Tibial artery (tissue), 4 donors: ENCODE data around the gene KRTAP5-4.

ENCODE experiments used
- DNase-seq, 2 donors: peaks; one replicate each; pipeline ENCODE4 v3.0.0-alpha.2; 2019
- H3K27ac ChIP-seq, 2 donors: fragments of 200-600 bp; sonication (generic) in 1 of 2; 1 replicate in 1 of 2; 2 replicates in 1 of 2; pipeline ENCODE4 v1.5.1; 2018 to 2019; ENCODE audit warnings: mild to moderate bottlenecking in 1 of 2
- H3K27me3 ChIP-seq, 2 donors: fragments of 200-600 bp; sonication (generic) in 1 of 2; one replicate each; pipeline versions ENCODE4 v1.5.1 to v1.6.0; 2016 to 2019
- H3K36me3 ChIP-seq, 3 donors: fragments of 200-600 bp; sonication (generic) in 2 of 3; one replicate each; pipeline ENCODE4 v1.5.1; 2016 to 2019; ENCODE audit warnings: mild to moderate bottlenecking in 2 of 3
- H3K4me1 ChIP-seq, 4 donors: fragments of 200-600 bp; sonication (generic) in 2 of 4; 1 replicate in 3 of 4; 2 replicates in 1 of 4; pipeline ENCODE4 v1.5.1; 2016 to 2019
- H3K4me3 ChIP-seq, 2 donors: fragments of 200-600 bp; sonication (generic) in 1 of 2; 1 replicate in 1 of 2; 2 replicates in 1 of 2; pipeline ENCODE4 v1.5.1; 2018 to 2019; ENCODE audit warnings: mild to moderate bottlenecking in 2 of 2
- H3K9me3 ChIP-seq, 3 donors: fragments of 200-600 bp; sonication (generic) in 1 of 3; one replicate each; pipeline ENCODE4 v1.5.1; 2016 to 2019
- intact Hi-C: fragments of 100-400 bp; cut with DNase I; formaldehyde crosslinking; loops from one replicate; pipeline ENCODE4 v1.15.0; 2023; ENCODE audit warnings: low total_unique reads
- TF ChIP-seq, protein P1 (sequence below), 2 experiments: fragments of 200-600 bp in 1 of 2; fragments of 450-650 bp in 1 of 2; IDR thresholded peaks; one replicate each; pipeline ENCODE4 v1.5.1; 2017 to 2019; ENCODE audit warnings: antibody characterized with exemption in 2 of 2, mild to moderate bottlenecking in 1 of 2, moderate library complexity in 1 of 2

Gene KRTAP5-4

GRCh38 chr11:1629326-1630185 is 7.6 kb upstream of the KRTAP5-4 start, which contains the start of gene KRTAP5-5:
KRTAP5-5 (plus strand) TSS chr11:1629775; CDS start chr11:1629841, 66 bp downstream.
- H3K27me3 ChIP-seq: peaks cover 0 to 68% of the 10 kb centered on the region in 2 donors
- H3K36me3 ChIP-seq: no peaks in the 10 kb centered on the region
- TF ChIP-seq, protein P1, sequence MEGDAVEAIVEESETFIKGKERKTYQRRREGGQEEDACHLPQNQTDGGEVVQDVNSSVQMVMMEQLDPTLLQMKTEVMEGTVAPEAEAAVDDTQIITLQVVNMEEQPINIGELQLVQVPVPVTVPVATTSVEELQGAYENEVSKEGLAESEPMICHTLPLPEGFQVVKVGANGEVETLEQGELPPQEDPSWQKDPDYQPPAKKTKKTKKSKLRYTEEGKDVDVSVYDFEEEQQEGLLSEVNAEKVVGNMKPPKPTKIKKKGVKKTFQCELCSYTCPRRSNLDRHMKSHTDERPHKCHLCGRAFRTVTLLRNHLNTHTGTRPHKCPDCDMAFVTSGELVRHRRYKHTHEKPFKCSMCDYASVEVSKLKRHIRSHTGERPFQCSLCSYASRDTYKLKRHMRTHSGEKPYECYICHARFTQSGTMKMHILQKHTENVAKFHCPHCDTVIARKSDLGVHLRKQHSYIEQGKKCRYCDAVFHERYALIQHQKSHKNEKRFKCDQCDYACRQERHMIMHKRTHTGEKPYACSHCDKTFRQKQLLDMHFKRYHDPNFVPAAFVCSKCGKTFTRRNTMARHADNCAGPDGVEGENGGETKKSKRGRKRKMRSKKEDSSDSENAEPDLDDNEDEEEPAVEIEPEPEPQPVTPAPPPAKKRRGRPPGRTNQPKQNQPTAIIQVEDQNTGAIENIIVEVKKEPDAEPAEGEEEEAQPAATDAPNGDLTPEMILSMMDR (IDR thresholded peaks at IDR 0.05): no peak
- H3K4me1 ChIP-seq: no peaks in the 10 kb centered on the region
- intact Hi-C loops: loop anchor here (10.0 kb wide), 1 partner anchor 85 kb away; no protein-coding TSS in a partner anchor
- no peaks in the 10 kb centered on the region for H3K9me3 ChIP-seq
- no peak within 1 kb of the TSS for H3K4me3 ChIP-seq
- DNase-seq: no peak
- H3K27ac ChIP-seq: no peak within 1 kb of the TSS

DNA sequence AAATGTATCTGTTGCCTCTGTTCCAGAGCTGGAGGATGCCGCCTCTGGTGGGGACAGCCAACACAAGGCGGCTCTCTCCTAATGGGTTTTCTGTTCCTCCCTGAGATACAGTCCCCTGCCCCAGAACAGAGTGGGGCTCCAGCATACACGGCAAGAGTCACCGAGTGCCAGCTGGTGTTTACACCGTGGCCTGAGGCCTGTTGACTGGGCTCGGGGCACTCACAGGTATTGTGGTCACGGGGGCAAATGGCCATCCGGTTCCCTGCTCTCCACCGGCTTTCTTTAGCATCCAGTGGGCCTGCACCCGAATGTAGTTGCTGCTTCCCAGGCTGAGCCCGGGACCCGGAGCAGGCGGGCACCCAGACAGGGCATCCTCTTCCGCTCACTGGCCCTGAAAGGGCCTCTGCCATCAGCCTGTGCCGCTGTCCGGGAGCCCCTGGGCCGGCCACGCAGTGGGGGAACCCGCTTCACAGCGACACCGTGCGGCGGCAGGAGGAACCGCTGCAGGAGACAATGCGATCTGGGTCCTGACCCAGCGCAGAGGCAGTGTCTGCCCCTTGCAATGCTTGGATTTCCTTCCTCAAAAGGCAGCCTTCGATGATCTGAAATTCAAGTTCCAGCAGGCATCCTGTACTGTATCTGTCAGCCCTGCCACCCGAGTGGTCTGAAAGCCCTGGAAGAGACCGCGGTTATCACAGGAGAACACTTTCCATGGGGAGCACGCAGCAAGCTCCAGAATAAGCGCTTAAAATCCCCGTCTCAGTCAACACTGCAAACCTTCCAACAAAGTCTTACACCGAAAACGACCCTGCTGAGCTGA is 6.8 kb upstream of the KRTAP5-4 start:
- no peaks in the 10 kb centered on the region for H3K4me1 ChIP-seq
- H3K36me3 ChIP-seq: no peaks in the 10 kb centered on the region
- intact Hi-C loops: loop anchor here (10.0 kb wide), 1 partner anchor 84 kb away; no protein-coding TSS in a partner anchor
- no peak overlapping the region for H3K27ac ChIP-seq
- H3K27me3 ChIP-seq: peaks cover 0 to 61% of the 10 kb centered on the region in 2 donors
- DNase-seq: no peak
- no peaks in the 10 kb centered on the region for H3K9me3 ChIP-seq
- no peak overlapping the region for H3K4me3 ChIP-seq
- TF ChIP-seq, protein P1 (IDR thresholded peaks at IDR 0.05): peak; percentile 63 to 86

DNA sequence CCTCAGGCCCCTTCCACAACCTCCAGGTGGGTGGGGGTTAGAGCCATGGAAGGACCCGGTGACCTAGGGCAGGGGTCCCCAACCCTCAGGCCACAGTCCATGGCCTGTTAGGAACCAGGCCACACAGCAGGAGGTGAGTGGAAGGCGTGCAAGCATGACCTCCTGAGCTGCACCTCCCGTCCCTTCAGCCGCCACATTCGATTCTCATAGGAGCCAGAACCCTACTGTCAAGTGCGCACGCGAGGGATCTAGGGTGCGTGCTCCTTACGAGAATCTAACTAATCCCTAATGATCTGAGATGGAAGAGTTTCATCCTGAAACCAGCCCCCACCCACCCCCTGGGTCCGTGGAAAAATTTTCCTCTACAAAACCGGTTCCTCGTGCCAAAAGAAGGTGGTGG is 3.6 kb upstream of the KRTAP5-4 start:
- no peaks in the 10 kb centered on the region for H3K36me3 ChIP-seq
- no peak overlapping the region for H3K4me3 ChIP-seq
- TF ChIP-seq, protein P1 (IDR thresholded peaks at IDR 0.05): no peak
- DNase-seq: peak in 1 of 2 donors; percentile 34
- H3K9me3 ChIP-seq: no peaks in the 10 kb centered on the region
- intact Hi-C loops: loop anchor here (10.0 kb wide), 1 partner anchor 81 kb away; no protein-coding TSS in a partner anchor
- no peak overlapping the region for H3K27ac ChIP-seq
- peaks cover 0 to 42% of the 10 kb centered on the region in 2 donors for H3K27me3 ChIP-seq
- no peaks in the 10 kb centered on the region for H3K4me1 ChIP-seq

- TF ChIP-seq, protein P1 (IDR thresholded peaks at IDR 0.05): no peak
- intact Hi-C loops: loop anchor here (10.0 kb wide), 1 partner anchor 80 kb away; no protein-coding TSS in a partner anchor
- H3K27ac ChIP-seq: no peak overlapping the region
Measured at GRCh38 chr11:1624621-1625020, 2.7 kb upstream of the KRTAP5-4 start.

GRCh38 chr11:1623716-1624115 is 1.8 kb upstream of the KRTAP5-4 start:
- Histone ChIP-seq H3K36me3 (no peaks in the 10 kb centered on the region), H3K9me3 (no peaks in the 10 kb centered on the region), H3K27ac (no peak overlapping the region), H3K27me3 (peaks cover 0 to 30% of the 10 kb centered on the region in 2 donors), H3K4me3 (no peak overlapping the region), H3K4me1 (no peaks in the 10 kb centered on the region)
- DNase-seq: peak in 1 of 2 donors; percentile 56
- TF ChIP-seq, protein P1 (IDR thresholded peaks at IDR 0.05): no peak
- intact Hi-C loops: loop anchor here (10.0 kb wide), 1 partner anchor 79 kb away; no protein-coding TSS in a partner anchor

More at GRCh38 chr11:1624621-1625020, 2.7 kb upstream of the KRTAP5-4 start:
- DNase-seq: peak in 1 of 2 donors; percentile 48
- Histone ChIP-seq H3K4me1 (no peaks in the 10 kb centered on the region), H3K9me3 (no peaks in the 10 kb centered on the region), H3K4me3 (no peak overlapping the region), H3K27me3 (peaks cover 0 to 39% of the 10 kb centered on the region in 2 donors), H3K36me3 (no peaks in the 10 kb centered on the region)
